Measurements from ENCODE around the gene FAM43A.

FAM43A gene, protein sequence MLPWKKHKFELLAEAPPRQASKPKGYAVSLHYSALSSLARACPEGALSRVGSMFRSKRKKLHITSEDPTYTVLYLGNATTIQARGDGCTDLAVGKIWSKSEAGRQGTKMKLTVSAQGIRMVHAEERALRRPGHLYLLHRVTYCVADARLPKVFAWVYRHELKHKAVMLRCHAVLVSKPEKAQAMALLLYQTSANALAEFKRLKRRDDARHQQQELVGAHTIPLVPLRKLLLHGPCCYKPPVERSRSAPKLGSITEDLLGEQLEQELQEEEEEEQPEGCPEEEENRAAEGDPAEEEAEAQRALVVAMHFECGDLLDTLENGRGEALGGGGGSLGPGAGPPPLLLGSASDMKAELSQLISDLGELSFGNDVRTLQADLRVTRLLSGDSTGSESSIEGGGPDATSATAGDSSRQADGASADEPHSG

GRCh38 chr3:194685718-194686413, at the start of gene FAM43A:
Gene FAM43A, plus strand, starts transcription at chr3:194685883. Its CDS starts 944 bp downstream, at chr3:194686827.
- DNase-seq: peak; percentile 80

- DNase-seq: no peak
These were observed 48.6 kb upstream of the FAM43A start for GRCh38 chr3:194637066-194637465.

GRCh38 chr3:194637541-194638400, 47.9 kb upstream of the FAM43A start:
- no peak for DNase-seq

DNA sequence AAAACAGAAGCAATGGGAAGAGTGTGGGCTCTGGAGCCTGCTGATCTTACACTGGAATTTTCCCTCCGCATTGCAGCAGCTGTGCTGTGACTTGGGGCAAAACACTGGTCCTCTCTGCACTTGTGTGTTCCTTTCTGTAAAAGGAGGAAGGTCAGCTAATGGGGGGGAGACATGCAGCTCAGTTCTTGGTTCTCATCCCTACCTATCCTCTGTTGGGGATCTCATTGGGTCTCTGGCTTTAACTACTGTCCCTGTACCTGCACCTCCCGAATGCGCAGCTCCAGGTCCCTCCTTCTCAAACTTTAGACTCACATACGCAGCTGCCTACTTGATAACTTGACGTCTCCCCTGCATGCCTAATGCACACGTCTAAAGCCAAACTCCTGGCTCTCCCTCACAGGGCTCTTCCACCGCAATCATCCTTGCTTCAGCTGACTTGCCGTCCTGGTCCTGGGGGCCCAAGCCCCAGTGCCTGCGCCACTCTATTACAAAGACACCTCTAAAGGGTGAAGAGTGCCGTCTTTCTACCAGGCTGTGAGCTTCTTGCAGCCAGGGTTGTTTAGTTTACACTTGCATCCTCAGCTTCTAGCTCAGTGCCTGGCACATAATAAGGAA, 46.6 kb upstream of the FAM43A start:
- DNase-seq: no peak

DNA sequence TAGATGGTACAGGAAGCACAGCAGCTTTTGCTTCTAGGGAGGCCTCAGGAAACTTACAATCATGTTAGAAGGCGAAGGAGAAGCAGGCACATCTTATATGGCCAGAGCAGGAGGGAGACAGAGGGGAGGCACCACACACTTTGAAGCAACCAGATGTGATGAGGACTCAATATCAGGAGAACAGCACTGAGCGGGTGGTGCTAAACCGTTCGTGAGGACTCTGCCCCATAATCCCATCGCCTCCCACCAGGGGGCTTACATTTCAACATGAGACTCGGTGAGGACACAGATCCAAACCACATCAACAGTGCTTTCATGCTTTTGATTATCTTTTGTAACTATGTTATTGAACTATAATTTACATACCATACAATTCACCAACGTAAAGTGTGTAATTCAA, 44.9 kb upstream of the FAM43A start:
- no peak for DNase-seq

- DNase-seq: no peak
These were observed 42.9 kb upstream of the FAM43A start for GRCh38 chr3:194642769-194643168.

DNA sequence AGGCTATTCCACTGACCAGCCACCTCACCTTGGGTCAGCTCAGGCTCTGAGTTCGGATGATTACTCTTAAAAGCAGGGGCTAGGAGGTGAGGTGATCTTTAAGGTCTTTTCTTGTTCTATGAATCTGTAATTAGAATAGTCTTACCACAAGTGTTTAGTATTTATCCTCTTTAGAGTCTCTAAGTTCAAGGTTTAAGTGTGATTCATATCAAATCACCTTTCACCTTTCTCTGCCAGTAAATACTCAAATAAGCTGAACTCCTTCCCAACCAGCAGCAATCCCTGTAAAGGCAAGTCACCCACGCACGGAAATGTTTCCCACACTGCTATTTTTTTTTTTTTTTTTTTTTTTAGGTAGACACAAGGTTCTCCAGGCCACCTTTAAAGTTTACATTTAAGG, 37.9 kb upstream of the FAM43A start:
- no peak for DNase-seq

GRCh38 chr3:194654443-194654842, 31.2 kb upstream of the FAM43A start:
- no peak for DNase-seq

DNA sequence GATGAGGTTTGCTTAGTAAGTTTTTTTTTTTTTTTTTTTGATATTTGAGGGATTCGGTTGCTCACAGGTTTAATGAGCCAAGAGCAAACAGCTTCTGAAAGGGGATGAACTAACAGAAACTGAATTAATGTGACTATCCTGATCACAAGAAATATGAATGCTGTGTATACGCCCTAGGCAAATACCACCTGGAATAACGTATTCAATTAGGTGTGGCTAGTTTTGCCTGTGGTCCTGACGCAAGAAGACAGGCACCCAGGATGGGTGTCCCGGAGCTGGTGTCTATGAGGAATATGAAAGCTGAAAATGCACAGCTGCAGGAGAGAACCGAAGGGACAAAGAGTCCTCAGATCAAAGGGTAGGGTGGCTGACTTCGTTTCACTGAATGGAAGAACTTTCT, 28.2 kb upstream of the FAM43A start:
- no peak for DNase-seq

- peak; percentile 24 for DNase-seq
These were observed 27.0 kb upstream of the FAM43A start for GRCh38 chr3:194658477-194659242.

DNA sequence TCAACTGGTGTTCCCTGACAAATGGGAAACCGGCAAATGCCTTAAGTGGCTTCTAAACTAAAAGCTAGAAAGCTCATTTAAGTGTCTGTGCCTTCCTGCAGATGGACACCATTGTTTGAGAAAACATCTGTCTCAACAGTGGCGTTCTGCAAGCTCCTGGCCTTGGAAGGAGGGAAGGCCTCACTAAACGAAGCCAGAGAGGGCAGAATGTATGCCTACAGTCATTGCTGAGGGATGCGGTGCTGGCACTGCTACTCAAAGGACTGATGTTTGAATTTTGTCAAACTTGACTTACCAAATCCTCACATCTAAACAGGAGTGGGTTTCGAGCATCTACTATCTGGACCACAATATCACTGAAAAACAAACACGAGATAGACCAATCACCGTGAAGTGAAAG, 25.9 kb upstream of the FAM43A start:
- no peak for DNase-seq

- DNase-seq: peak; percentile 90
These were observed 24.3 kb upstream of the FAM43A start for GRCh38 chr3:194661374-194661773.

DNA sequence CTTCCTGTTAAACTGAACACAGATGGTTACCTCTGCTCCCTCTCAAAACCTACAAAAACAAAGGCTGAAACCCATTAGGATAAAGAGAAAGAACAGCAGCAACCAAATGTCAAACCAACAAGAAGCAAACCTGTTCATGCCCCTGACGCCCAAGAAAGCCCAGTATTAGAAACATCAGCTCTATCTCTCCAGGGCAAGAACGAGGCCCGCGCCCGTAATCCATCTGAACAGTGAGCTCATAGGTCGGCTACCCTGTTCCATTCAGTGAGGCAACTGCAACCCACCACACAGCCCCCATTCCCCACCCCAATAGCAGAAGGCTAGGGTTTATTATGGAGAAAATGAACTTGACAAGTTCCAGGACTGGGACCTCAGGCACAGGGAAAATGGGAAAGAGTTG, 23.7 kb upstream of the FAM43A start:
- DNase-seq: no peak

DNA sequence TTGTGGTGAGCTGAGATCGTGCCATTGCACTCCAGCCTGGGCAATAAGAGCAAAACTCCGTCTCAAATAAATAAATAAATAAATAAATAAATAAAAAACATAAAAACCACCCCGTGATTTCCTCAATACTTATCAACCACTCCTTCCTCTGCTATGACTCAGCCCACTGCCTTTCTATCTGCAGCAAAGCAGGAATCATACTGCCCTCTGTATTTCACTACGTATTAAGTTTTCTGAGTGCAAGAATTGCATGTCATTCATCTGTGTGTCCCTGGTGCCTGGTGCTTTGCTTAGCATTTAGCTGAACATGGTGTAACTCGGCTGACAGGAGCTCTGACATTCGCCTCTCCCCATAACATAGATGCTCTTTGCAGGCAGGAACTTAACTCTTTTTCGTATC, 20.8 kb upstream of the FAM43A start:
- no peak for DNase-seq

DNA sequence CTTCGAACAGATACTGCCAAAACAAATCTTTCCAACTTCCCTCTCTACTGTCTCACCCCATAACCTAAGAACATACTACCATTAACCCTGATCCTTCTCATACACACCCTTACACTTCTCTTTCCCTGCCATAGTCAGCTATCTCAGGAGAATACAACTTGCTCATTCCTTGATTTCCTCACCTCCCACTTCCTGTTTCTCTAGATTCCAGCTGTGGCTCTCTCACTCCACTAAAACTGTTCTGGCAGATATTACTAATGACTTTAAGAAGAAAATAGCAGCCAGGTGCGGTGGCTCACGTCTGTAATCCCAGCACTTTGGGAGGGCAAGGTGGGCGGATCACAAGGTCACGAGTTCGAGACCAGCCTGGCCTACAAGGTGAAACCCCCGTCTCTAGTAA, 18.3 kb upstream of the FAM43A start:
- DNase-seq: no peak

GRCh38 chr3:194671511-194671899, 14.2 kb upstream of the FAM43A start:
- DNase-seq: peak; percentile 8

DNA sequence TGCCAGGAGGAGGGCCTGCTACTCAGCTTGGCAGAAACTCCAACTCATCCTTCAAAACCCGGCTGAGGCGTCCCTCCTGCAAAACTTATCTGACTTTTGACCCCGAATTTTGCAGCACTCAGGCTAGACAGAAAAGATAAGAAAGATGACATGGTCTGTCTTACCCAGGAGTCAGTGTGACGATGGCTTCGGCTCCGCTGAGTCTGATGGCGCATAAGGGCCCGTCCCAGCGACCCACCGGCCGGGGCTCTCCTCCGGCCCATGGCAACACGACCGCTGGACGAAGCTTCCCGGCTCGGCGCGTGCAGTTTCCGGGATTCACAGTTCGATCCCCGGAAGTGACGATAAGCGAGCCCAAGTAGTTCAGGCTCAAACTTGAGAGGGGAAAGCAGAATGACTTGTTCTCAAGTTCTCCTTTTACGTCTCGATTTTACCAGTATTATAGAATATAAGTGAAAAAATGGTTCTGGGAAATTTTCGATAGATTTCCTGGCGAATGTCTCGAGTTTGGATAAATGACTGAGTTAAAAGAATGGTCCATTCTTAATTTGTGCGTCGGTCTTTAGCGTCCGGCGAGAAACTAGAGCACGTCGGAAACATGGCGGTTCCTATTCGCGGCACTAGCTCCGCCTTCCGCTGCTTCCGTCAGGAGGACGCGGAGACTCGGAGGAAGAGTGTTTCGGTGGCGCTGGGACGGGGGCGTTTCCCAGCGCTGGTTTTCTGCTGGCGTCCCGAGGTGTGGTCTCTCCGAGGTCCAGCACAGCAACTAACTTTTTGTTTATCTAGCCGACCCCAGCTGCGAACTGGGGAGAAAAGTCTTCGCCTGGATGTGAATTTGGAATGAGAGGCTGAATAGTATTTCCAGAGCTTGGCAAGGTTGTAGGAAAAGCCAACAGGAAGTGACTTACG, 13.5 kb upstream of the FAM43A start, which contains the start of gene LSG1:
Gene LSG1, minus strand, starts transcription at position 292 of the 909 bp plus-strand sequence. Its CDS starts 29 bp downstream, at position 263.
- DNase-seq: peak; percentile 82

DNA sequence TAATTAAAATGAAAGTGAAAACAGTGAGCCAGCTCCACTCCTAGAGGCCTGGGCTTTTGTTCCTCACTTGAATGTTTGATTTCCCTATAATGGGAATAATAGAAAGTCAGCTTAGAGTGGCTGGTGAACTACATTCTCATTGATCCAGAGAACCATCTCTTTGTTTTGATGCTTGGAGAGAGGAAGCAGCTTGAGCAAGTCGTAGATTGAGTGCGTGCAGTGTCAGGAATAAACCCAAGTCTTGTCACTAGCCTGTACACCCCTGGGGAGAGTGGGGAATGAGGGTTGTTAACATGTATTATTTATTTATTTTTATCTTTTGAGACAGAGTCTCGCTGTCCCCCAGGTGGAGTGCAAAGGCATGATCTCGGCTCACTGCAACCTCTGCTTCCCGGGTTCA, 12.8 kb upstream of the FAM43A start:
- DNase-seq: no peak

DNA sequence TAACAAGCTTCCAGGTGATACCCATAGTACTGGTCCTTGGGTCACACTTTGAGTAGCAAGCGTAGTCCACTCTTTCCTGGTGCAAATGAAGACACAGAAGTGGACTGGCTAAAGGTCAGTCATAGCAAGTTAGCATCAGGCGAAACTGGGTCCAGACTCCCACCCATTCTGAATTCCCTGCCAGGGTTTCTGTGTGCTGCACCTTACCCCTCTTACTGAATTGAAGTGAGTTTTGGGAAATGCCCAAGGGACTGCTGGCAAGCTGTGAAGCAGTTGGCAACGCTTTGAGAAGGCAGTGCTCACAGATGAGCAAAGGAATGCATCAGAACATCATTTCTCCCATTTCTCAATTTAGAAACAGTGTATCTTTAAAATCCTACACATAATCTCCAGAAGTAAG, 11.9 kb upstream of the FAM43A start:
- DNase-seq: no peak

- DNase-seq: no peak
These were observed 10.5 kb upstream of the FAM43A start for GRCh38 chr3:194675081-194675640.

- DNase-seq: no peak
These were observed 10.0 kb upstream of the FAM43A start for GRCh38 chr3:194675680-194676079.
